NB4 (cell line): ENCODE measurements around the gene CSPG5.

Experiments used
- CTCF ChIP-seq: IDR thresholded peaks from one replicate; pipeline ENCODE4 v1.5.1; 2012; ENCODE audit warnings: low read depth, low read length
- MAX ChIP-seq: IDR thresholded peaks from 2 replicates; pipeline ENCODE4 v1.6.1; 2011; ENCODE audit warnings: low read depth, low read length
- MYC ChIP-seq: IDR thresholded peaks from 2 replicates; pipeline ENCODE4 v1.6.1; 2011; ENCODE audit warnings: low read depth, low read length
- POLR2A ChIP-seq: IDR thresholded peaks from 2 replicates; pipeline ENCODE4 v1.6.1; 2011; ENCODE audit warnings: mild to moderate bottlenecking; ENCODE audit not compliant: insufficient read length; ENCODE audit errors: extremely low read depth

GRCh38 chr3:47588587-47588986 is 9.9 kb upstream of the CSPG5 start:
- TF ChIP-seq CTCF (no peak), MYC (no peak), POLR2A (no peak), MAX (no peak)
